MM.1S (cell line): Measurements from ENCODE around the gene NALCN.

Experiments used
- CTCF ChIP-seq: fragments of 300-600 bp; sonication (generic); IDR thresholded peaks from 2 replicates; pipeline ENCODE4 v1.5.1; 2016; ENCODE audit warnings: antibody characterized with exemption, low read length, mixed read lengths
- EZH2 ChIP-seq: fragments of 300-600 bp; sonication (generic); optimal IDR thresholded peaks from 2 replicates; pipeline ENCODE3; 2017; ENCODE audit warnings: low read depth, mild to moderate bottlenecking, antibody characterized with exemption, low read length, mixed read lengths
- EZH2phosphoT487 ChIP-seq: fragments of 300-600 bp; sonication (generic); IDR thresholded peaks from 2 replicates; pipeline ENCODE4 v1.6.1; 2018; ENCODE audit warnings: antibody characterized with exemption, low read length

GRCh38 chr13:101248739-101249514 lies 167.4 kb downstream of the NALCN start:
- TF ChIP-seq CTCF (no peak), EZH2 (no peak), EZH2phosphoT487 (no peak)
